Testis (tissue), 3 donors: ENCODE results near the gene CENPS. TPM values are rescaled to one million over a fixed set of nuclear protein-coding genes. Genes with fewer than 3 reads are reported as not detected.

ENCODE experiments used
- DNase-seq: peaks from one replicate; pipeline ENCODE4 v3.0.0-alpha.2; 2019
- H3K27ac ChIP-seq, 2 donors: fragments of 200-600 bp; sonication (generic); one replicate each; pipeline ENCODE4 v1.5.1; 2019
- H3K27me3 ChIP-seq: fragments of 200-600 bp; sonication (generic); one replicate; pipeline ENCODE4 v1.5.1; 2019
- H3K36me3 ChIP-seq: fragments of 200-600 bp; sonication (generic); one replicate; pipeline ENCODE4 v1.5.1; 2017; ENCODE audit warnings: low read depth; ENCODE audit errors: missing control alignments
- H3K4me1 ChIP-seq: fragments of 200-600 bp; sonication (generic); one replicate; pipeline ENCODE4 v1.5.1; 2019
- H3K4me3 ChIP-seq, 2 donors: fragments of 200-600 bp; sonication (generic); one replicate each; pipeline ENCODE4 v1.5.1; 2017 to 2019
- H3K9me3 ChIP-seq: fragments of 200-600 bp; sonication (generic); one replicate; pipeline ENCODE4 v1.5.1; 2017
- CTCF ChIP-seq, 3 experiments: fragments of 450-650 bp in 2 of 3; fragments of 200-600 bp in 1 of 3; sonication (generic) in 1 of 3; IDR thresholded peaks; one replicate each; pipeline ENCODE4 v1.5.1; 2016 to 2019; ENCODE audit warnings: antibody characterized with exemption in 3 of 3, mild to moderate bottlenecking in 2 of 3, moderate library complexity in 1 of 3
- POLR2A ChIP-seq: fragments of 450-650 bp; IDR thresholded peaks from one replicate; pipeline ENCODE4 v1.6.1; 2017; ENCODE audit warnings: antibody characterized with exemption, mild to moderate bottlenecking, moderate library complexity
- WGBS, 2 donors: methylation state at CpG; one replicate each; pipeline ENCODE4 v1.1.5; 2018; 5-methylcytosine and 5-hydroxymethylcytosine counted together
- intact Hi-C: fragments of 100-400 bp; cut with DNase I; formaldehyde crosslinking; loops from one replicate; pipeline ENCODE4 v1.15.1; 2023; ENCODE audit warnings: low total_unique reads
- polyA plus RNA-seq: library from polyadenylated mRNA; stranded (reverse); fragments of 350-450 nt; fragmentation: Illumina TruSeq; extraction: RNeasy Lipid Tissue Mini Kit (QIAGEN cat#74804); gene quantifications from one replicate; pipeline ENCODE4 v1.2.3, GENCODE V29; 2014; ENCODE audit warnings: low read depth, low replicate concordance; ENCODE audit not compliant: insufficient read depth
- total RNA-seq, 2 donors: library from RNA; depleted of rRNA; stranded (reverse); fragments of >200 nt; gene quantifications; one replicate each; pipeline ENCODE4 v1.2.3, GENCODE V29; 2016

Gene CENPS
- total and polyA plus RNA-seq, 3 donors from 2014 or later, result 26.4 to 125 (median 49.6) TPM

GRCh38 chr1:10386761-10387676, 43.2 kb upstream of the CENPS start:
- Histone ChIP-seq H3K4me1 (peaks cover 13% of the 10 kb centered on the region), H3K27ac (peak overlapping the region; percentile 6 to 71), H3K36me3 (no peaks in the 10 kb centered on the region), H3K4me3 (no peak overlapping the region), H3K27me3 (no peaks in the 10 kb centered on the region), H3K9me3 (no peaks in the 10 kb centered on the region)
- WGBS, 2 donors, result 79 to 80% methylated on average over 11 to 12 of the region's 12 CpGs
- DNase-seq, result no peak
- no peak for TF ChIP-seq CTCF (IDR thresholded peaks at IDR 0.05)
- no peak for TF ChIP-seq POLR2A
- intact Hi-C loops, result no loop called here

GRCh38 chr1:10387677-10388386, 42.4 kb upstream of the CENPS start:
- Histone ChIP-seq H3K36me3 (no peaks in the 10 kb centered on the region), H3K4me1 (peaks cover 13% of the 10 kb centered on the region), H3K27ac (peak overlapping the region; percentile 6 to 71), H3K9me3 (no peaks in the 10 kb centered on the region), H3K4me3 (no peak overlapping the region), H3K27me3 (no peaks in the 10 kb centered on the region)
- 25 to 30% methylated on average over 3 of the region's 3 CpGs for WGBS, 2 donors
- no peak for TF ChIP-seq POLR2A
- no peak for TF ChIP-seq CTCF (IDR thresholded peaks at IDR 0.05)
- DNase-seq, result peak; percentile 64
- intact Hi-C loops, result no loop called here

DNA sequence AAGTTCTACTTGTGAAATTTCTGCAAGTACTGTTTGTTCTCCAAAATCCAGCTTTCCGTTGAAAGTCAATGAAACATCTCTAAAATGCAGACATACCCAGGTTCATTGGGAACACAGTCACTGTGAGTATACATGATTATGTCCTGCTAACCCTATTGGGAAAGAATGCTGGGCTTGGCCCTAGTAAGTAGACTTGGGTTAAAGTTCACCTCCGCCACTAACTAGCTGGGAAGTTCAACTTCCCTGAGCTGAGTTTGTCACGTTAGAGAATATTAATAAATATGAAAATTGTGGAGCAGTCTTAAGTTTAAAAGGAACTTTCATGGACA, 41.9 kb upstream of the CENPS start:
- intact Hi-C loops, result no loop called here

GRCh38 chr1:10389271-10389973, 40.8 kb upstream of the CENPS start:
- 81 to 90% methylated on average over 6 of the region's 6 CpGs for WGBS, 2 donors
- Histone ChIP-seq H3K4me1 (peaks cover 13% of the 10 kb centered on the region), H3K36me3 (no peaks in the 10 kb centered on the region), H3K9me3 (no peaks in the 10 kb centered on the region), H3K27me3 (no peaks in the 10 kb centered on the region), H3K27ac (no peak overlapping the region), H3K4me3 (no peak overlapping the region)
- intact Hi-C loops, result no loop called here
- TF ChIP-seq POLR2A, result no peak
- TF ChIP-seq CTCF (IDR thresholded peaks at IDR 0.05), result no peak
- no peak for DNase-seq

More for the DNA sequence above, 41.9 kb upstream of the CENPS start:
- 51 to 54% methylated on average over 3 of the region's 3 CpGs for WGBS, 2 donors
- TF ChIP-seq CTCF (IDR thresholded peaks at IDR 0.05) (no peak), POLR2A (no peak)
- Histone ChIP-seq H3K4me1 (peaks cover 13% of the 10 kb centered on the region), H3K27ac (peak overlapping the region in 1 of 2 donors; percentile 71), H3K27me3 (no peaks in the 10 kb centered on the region), H3K9me3 (no peaks in the 10 kb centered on the region), H3K36me3 (no peaks in the 10 kb centered on the region), H3K4me3 (no peak overlapping the region)
- DNase-seq, result no peak
